ENCODE results near the gene BAG3. TPM values are rescaled to one million over a fixed set of nuclear protein-coding genes. Genes with fewer than 3 reads are reported as not detected.

The BAG3 gene
- total RNA-seq, 1 experiment from 2014 or later: 57.0 TPM

- RAD21 ChIA-PET (ENCODE audit: low non-redundant PET in 1 of 2, low total read pairs in 2 of 2, uncharacterized antibody in 2 of 2, unreplicated experiment in 2 of 2): interaction anchor here in 1 of 2 experiments (0.7 to 2.0 kb wide), 5 partner anchors 59 to 409 kb away, joined by 3 to 4 read pairs (median 3); no protein-coding TSS in a partner anchor
- H3K9me3 ChIP-seq (ENCODE audit: control insufficient read depth in 1 of 2, insufficient read depth in 1 of 2, low read depth in 1 of 2, low read length in 2 of 2): peaks cover 0 to 7% of the 10 kb centered on the region in 2 experiments; a peak in 1 of 4 replicates
These were observed 42.6 kb upstream of the BAG3 start for GRCh38 chr10:119608316-119609155.

More at GRCh38 chr10:119608316-119609155, 42.6 kb upstream of the BAG3 start:
- no peaks in the 10 kb centered on the region for H3K27me3 ChIP-seq (ENCODE audit: insufficient read depth, low read length)
- peaks cover 0 to 10% of the 10 kb centered on the region in 2 experiments; a peak in 1 of 4 replicates for H3K4me1 ChIP-seq (ENCODE audit: control insufficient read depth in 1 of 2, insufficient read depth in 2 of 2, low read length in 2 of 2)
- ChIA-PET POLR2A (interaction anchor here (0.7 to 0.9 kb wide), 5 partner anchors 11 to 44 kb away, joined by 3 to 6 read pairs (median 3); partner anchors contain the start of genes BAG3 and TIAL1), CTCF (interaction anchor here (0.6 to 2.5 kb wide), 25 partner anchors 8 to 1040 kb away, joined by 3 to 51 read pairs (median 4); partner anchors contain the start of genes BAG3, INPP5F and TIAL1)
- no peak overlapping the region for H3K9ac ChIP-seq (ENCODE audit: low read length)
- TF ChIP-seq RAD21 (IDR thresholded peaks at IDR 0.05; ENCODE audit: low read depth) (peak; percentile 99), ATF3 (IDR thresholded peaks at IDR 0.05) (no peak), CTCF (IDR thresholded peaks at IDR 0.05 in 2 of 3, conservative IDR thresholded peaks at IDR 0.05 in 1 of 3; ENCODE audit: borderline replicate concordance in 1 of 3, insufficient read depth in 1 of 3, low read depth in 2 of 3, low read length in 2 of 3) (peak; percentile 92 to 97 (median 92)), ZFX (IDR thresholded peaks at IDR 0.05) (no peak), EZH2phosphoT487 (IDR thresholded peaks at IDR 0.05; ENCODE audit: borderline replicate concordance) (no peak), CBX3 (IDR thresholded peaks at IDR 0.05; ENCODE audit: low read depth) (no peak), POLR2AphosphoS5 (IDR thresholded peaks at IDR 0.05; ENCODE audit: low read depth, low read length) (no peak)
- no peaks in the 10 kb centered on the region for H3K36me3 ChIP-seq (ENCODE audit: control insufficient read depth in 1 of 2, insufficient read depth in 2 of 2, low read length in 2 of 2)
- H3K27ac ChIP-seq (ENCODE audit: low read depth, low read length): no peak overlapping the region
- H3K4me2 ChIP-seq (ENCODE audit: low read length): peak overlapping the region; percentile 49
- no peak overlapping the region for H3K4me3 ChIP-seq (replicated peaks in 1 of 2; ENCODE audit: low read depth in 1 of 2, low read length in 2 of 2)
- peak; percentile 54 for DNase-seq (ENCODE audit: low read depth, low spot score)
- no peaks in the 10 kb centered on the region for H4K20me1 ChIP-seq (ENCODE audit: insufficient read depth)
- ATAC-seq: peak; percentile 100
- H2AFZ ChIP-seq (ENCODE audit: low read depth, low read length, poor library complexity, severe bottlenecking): peak overlapping the region; percentile 81
- H3K79me2 ChIP-seq (ENCODE audit: insufficient read depth, low read length): no peaks in the 10 kb centered on the region
- no peaks in the 10 kb centered on the region for H3K9me2 ChIP-seq (ENCODE audit: insufficient read depth)
- intact Hi-C loops (cut with micrococcal nuclease): loop anchor here (1.0 to 5.0 kb wide), 4 partner anchors 59 to 729 kb away; no protein-coding TSS in a partner anchor
- no TSS peak for BruUV-seq (replicated peaks)
